ENCODE results near the gene RTL5.

DNA sequence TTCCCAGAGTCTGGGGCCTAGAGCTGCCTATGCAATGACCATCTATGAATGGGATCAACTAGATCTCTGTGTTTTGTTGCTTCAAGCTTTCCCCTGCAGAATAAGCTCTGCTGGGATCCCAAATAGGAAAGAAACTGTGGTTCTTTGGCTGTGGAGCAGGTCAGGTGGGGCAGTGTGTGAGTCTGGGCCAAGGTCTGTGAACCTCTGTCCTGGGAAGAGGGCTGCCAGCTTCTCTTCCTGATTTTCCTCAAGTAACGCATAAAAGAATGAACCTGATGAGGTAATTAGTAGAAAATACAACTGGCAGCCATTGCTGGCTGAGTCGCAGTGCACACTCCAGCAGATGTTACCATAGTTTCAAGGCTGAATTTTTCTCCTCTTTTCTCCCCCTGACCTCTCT is 45.3 kb upstream of the RTL5 start:
- no peak for TF ChIP-seq EZH2 (IDR thresholded peaks at IDR 0.05; ENCODE audit: low read depth)
- TF ChIP-seq, protein P1, sequence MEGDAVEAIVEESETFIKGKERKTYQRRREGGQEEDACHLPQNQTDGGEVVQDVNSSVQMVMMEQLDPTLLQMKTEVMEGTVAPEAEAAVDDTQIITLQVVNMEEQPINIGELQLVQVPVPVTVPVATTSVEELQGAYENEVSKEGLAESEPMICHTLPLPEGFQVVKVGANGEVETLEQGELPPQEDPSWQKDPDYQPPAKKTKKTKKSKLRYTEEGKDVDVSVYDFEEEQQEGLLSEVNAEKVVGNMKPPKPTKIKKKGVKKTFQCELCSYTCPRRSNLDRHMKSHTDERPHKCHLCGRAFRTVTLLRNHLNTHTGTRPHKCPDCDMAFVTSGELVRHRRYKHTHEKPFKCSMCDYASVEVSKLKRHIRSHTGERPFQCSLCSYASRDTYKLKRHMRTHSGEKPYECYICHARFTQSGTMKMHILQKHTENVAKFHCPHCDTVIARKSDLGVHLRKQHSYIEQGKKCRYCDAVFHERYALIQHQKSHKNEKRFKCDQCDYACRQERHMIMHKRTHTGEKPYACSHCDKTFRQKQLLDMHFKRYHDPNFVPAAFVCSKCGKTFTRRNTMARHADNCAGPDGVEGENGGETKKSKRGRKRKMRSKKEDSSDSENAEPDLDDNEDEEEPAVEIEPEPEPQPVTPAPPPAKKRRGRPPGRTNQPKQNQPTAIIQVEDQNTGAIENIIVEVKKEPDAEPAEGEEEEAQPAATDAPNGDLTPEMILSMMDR (conservative IDR thresholded peaks at IDR 0.05), result no peak

Measured in PC-9 (cell line).